ENCODE data around the gene ADIRF.
"Not testable (repeated sequence)": the region's sequence is repeated elsewhere in the genome, so short reads cannot be mapped to it uniquely, and the experiment has no call there.

DNA sequence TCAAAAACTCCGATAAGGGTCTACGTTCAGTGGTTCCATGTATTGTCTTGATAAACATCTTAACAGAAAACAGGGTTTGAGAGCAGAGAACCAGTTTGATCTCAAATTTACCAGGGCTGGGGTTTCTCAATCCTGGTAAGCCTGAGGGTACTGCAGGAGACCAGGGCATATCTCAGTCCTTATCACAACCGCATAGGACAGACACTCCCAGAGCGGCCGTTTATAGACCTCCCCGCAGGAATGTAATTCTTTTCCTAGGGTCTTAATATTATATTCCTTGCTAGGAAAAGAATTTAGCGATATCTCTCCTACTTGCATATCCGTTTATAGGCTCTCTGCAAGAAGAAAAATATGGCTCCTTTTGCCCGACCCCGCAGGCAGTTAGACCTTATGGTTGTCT is 15.6 kb upstream of the ADIRF start:
- TF ChIP-seq, protein P1, sequence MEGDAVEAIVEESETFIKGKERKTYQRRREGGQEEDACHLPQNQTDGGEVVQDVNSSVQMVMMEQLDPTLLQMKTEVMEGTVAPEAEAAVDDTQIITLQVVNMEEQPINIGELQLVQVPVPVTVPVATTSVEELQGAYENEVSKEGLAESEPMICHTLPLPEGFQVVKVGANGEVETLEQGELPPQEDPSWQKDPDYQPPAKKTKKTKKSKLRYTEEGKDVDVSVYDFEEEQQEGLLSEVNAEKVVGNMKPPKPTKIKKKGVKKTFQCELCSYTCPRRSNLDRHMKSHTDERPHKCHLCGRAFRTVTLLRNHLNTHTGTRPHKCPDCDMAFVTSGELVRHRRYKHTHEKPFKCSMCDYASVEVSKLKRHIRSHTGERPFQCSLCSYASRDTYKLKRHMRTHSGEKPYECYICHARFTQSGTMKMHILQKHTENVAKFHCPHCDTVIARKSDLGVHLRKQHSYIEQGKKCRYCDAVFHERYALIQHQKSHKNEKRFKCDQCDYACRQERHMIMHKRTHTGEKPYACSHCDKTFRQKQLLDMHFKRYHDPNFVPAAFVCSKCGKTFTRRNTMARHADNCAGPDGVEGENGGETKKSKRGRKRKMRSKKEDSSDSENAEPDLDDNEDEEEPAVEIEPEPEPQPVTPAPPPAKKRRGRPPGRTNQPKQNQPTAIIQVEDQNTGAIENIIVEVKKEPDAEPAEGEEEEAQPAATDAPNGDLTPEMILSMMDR (IDR thresholded peaks at IDR 0.05; ENCODE audit: poor library complexity, severe bottlenecking) = not testable (repeated sequence)
- TF ChIP-seq EZH2 (IDR thresholded peaks at IDR 0.05; ENCODE audit: borderline replicate concordance, insufficient read depth, low read length, poor library complexity, severe bottlenecking); MXI1 (conservative IDR thresholded peaks at IDR 0.05; ENCODE audit: poor library complexity, severe bottlenecking); EP300 (conservative IDR thresholded peaks at IDR 0.05; ENCODE audit: poor library complexity, severe bottlenecking); POLR2AphosphoS5 (IDR thresholded peaks at IDR 0.05); SMC3 (conservative IDR thresholded peaks at IDR 0.05; ENCODE audit: poor library complexity); RAD21 (conservative IDR thresholded peaks at IDR 0.05): not testable (repeated sequence)
- TF ChIP-seq, protein P2, sequence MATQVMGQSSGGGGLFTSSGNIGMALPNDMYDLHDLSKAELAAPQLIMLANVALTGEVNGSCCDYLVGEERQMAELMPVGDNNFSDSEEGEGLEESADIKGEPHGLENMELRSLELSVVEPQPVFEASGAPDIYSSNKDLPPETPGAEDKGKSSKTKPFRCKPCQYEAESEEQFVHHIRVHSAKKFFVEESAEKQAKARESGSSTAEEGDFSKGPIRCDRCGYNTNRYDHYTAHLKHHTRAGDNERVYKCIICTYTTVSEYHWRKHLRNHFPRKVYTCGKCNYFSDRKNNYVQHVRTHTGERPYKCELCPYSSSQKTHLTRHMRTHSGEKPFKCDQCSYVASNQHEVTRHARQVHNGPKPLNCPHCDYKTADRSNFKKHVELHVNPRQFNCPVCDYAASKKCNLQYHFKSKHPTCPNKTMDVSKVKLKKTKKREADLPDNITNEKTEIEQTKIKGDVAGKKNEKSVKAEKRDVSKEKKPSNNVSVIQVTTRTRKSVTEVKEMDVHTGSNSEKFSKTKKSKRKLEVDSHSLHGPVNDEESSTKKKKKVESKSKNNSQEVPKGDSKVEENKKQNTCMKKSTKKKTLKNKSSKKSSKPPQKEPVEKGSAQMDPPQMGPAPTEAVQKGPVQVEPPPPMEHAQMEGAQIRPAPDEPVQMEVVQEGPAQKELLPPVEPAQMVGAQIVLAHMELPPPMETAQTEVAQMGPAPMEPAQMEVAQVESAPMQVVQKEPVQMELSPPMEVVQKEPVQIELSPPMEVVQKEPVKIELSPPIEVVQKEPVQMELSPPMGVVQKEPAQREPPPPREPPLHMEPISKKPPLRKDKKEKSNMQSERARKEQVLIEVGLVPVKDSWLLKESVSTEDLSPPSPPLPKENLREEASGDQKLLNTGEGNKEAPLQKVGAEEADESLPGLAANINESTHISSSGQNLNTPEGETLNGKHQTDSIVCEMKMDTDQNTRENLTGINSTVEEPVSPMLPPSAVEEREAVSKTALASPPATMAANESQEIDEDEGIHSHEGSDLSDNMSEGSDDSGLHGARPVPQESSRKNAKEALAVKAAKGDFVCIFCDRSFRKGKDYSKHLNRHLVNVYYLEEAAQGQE (IDR thresholded peaks at IDR 0.05; ENCODE audit: borderline replicate concordance) = not testable (repeated sequence)
